PFSK-1 (cell line): Measurements from ENCODE around the gene KRT23.

Experiments used
- FOXP2 ChIP-seq: optimal IDR thresholded peaks from 2 replicates; pipeline ENCODE3; 2011; ENCODE audit warnings: borderline replicate concordance, control low read depth, inconsistent platforms; ENCODE audit not compliant: insufficient read depth; ENCODE audit errors: extremely low read length, extremely low read depth
- POLR2AphosphoS5 ChIP-seq: IDR thresholded peaks from 2 replicates; pipeline ENCODE4 v1.6.1; 2012; ENCODE audit warnings: low read depth, mild to moderate bottlenecking, control low read depth, low read length, moderate library complexity
- SIN3A ChIP-seq: IDR thresholded peaks from 2 replicates; pipeline ENCODE4 v1.6.1; 2012; ENCODE audit warnings: mild to moderate bottlenecking, low read length, moderate library complexity, borderline replicate concordance; ENCODE audit not compliant: insufficient read depth
- TAF1 ChIP-seq: IDR thresholded peaks from 2 replicates; pipeline ENCODE4 v1.6.1; 2012; ENCODE audit warnings: low read length, control low read depth, borderline replicate concordance; ENCODE audit not compliant: insufficient read depth
- TF ChIP-seq, protein P1 (sequence below), 2 experiments: IDR thresholded peaks; 2 replicates each; pipeline versions ENCODE4 v1.6.1 to v1.8.0; 2011 to 2012; ENCODE audit warnings: low read depth in 2 of 2, low read length in 2 of 2, control low read depth in 1 of 2, inconsistent platforms in 1 of 2, mild to moderate bottlenecking in 1 of 2, moderate library complexity in 1 of 2; ENCODE audit not compliant: insufficient read depth in 1 of 2

DNA sequence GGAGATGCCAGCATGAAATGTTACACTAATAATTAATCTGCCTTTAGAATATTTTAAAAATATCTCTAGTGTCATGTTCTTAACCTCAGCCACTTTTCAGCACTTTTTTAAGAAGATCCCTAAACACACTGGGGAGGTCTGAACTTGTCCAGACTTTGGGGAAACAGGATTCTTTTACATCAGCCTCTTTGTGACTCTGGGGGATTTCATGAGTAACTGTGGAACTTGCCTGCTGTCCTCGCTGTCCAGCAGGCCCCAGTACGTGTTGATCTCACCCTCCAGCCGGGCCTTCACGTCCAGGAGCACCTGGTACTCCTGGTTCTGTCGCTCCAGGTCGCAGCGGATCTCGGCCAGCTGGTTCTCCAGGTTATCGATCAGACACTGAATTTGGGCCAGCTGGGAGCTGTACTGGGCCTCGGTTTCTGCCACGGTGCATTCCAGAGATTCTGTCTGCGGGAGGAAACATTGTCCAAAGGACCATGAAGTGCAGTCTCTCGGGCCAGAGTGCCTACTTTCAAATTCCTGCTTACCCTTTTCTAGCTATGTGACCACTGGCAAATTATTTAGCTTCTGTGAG is 41.2 kb upstream of the KRT23 start:
- TF ChIP-seq POLR2AphosphoS5: no peak
- no peak for TF ChIP-seq SIN3A
- TF ChIP-seq, protein P1, sequence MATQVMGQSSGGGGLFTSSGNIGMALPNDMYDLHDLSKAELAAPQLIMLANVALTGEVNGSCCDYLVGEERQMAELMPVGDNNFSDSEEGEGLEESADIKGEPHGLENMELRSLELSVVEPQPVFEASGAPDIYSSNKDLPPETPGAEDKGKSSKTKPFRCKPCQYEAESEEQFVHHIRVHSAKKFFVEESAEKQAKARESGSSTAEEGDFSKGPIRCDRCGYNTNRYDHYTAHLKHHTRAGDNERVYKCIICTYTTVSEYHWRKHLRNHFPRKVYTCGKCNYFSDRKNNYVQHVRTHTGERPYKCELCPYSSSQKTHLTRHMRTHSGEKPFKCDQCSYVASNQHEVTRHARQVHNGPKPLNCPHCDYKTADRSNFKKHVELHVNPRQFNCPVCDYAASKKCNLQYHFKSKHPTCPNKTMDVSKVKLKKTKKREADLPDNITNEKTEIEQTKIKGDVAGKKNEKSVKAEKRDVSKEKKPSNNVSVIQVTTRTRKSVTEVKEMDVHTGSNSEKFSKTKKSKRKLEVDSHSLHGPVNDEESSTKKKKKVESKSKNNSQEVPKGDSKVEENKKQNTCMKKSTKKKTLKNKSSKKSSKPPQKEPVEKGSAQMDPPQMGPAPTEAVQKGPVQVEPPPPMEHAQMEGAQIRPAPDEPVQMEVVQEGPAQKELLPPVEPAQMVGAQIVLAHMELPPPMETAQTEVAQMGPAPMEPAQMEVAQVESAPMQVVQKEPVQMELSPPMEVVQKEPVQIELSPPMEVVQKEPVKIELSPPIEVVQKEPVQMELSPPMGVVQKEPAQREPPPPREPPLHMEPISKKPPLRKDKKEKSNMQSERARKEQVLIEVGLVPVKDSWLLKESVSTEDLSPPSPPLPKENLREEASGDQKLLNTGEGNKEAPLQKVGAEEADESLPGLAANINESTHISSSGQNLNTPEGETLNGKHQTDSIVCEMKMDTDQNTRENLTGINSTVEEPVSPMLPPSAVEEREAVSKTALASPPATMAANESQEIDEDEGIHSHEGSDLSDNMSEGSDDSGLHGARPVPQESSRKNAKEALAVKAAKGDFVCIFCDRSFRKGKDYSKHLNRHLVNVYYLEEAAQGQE (IDR thresholded peaks at IDR 0.05; ENCODE audit: insufficient read depth in 1 of 2, low read depth in 2 of 2, low read length in 2 of 2): no peak
- TF ChIP-seq TAF1: no peak
- TF ChIP-seq FOXP2: no peak
